DMS79 treated with DMSO at 0.1 percent for 48 hours (cell line): ENCODE data around the gene CDKN1B.
"Not testable (repeated sequence)": the region's sequence is repeated elsewhere in the genome, so short reads cannot be mapped to it uniquely, and the experiment has no call there.

ENCODE experiments used
- DNase-seq: peaks from one replicate; lab custom pipeline; 2025; lab: John Stamatoyannopoulos, UW

Gene CDKN1B

DNA sequence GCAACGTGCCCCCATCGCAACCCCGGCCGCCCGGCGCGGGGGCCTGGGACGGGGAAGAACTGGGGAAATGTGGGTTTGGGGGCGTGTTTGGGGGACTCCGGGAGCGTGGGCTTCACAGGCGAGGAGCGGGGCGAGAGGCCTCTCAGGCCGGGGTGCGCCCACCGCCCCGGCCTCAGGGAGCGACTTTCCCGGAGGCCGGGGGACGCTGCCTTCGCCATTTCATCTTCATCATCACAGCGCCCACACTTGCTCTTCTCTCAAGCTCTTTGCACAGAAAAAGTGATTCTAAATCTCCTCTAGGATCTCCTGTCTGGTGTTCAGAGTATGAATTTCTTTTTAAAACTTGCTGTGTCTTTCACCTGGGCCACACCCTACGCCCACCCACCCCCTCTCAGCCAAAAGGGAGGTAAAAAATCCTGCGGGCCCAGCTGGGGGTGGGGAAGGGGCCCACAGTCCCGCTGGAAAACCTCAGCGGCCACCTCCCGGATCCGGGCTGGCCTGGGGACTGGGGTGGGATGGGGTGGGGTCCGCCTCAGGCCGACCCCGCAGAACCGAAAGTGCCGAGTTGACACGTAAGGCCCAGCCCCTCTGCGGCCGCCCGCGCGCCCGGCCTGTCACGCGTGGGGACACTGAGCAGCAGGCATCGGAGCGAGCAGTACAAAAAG lies 7.4 kb downstream of the CDKN1B start:
- DNase-seq = no peak

DNA sequence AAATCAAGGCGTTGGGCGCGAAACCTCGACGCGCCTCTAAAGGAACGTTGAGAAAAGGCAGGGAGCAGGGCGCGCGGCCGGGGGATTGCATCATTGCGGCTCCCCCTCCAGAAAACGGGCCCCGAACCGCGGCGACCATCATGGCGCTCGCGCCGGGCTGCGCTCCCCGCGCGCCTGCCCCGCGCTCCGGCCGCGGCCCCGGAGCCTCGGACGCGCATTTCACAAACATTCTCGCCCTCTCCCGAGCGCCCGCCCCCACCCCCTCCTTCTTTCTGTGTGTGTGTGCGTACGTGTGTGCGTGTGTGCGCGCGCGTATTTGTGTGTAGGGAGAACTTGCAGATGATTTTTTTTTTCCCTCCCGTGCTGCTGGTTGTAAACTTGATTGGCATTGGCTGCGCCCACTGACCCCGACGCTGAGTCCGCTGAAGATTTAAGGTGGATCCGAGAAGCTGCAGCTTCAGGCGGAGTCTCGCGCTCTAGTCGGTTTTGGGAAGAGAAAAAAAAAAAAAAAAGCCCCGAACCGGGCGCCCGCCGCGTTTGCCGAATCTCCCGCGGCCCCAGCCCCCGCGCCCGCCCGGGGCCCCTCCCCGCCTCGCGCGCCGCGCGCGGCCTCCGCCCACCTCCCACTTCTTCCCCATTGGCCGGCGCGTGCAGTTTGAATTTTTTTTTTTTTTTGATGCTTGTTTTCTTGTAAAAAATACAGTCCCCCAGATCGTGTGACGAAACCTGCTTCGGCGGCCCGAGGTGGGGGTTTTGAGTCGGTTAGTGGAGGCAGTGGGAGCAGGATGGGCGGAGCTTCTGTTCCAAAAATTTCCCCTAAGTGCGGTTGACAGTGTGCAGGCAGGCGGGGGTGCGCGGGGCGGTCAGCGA lies 8.2 kb downstream of the CDKN1B start:
- peak; percentile 95 for DNase-seq

DNA sequence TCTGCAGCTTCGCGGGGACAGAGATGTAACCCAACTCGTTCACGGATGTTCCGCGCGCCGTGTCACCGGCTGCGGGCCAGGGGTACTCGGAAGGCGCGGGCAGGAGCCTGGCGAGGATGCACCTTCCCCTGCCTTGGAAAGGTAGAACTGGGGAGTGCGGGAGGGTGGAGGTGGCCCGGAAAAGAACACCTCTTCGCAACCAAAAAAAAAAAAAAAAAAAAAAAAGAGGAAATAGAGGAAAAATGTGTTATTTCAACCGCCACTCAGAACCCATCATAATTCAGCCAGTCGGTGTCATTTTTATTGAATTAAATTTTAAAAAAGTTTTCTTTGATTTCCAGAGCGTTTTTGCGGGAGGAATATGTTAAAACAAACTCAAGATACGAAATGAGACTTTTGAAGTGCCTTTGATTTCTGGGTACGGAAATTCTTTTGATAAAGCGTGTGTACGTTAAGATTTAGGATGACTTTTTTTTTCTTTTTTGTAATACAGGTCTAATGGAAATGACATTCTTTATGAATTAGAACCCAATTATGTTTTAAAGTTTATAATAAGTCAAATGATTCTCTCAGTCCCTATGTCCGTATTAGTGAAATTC lies 8.9 kb downstream of the CDKN1B start:
- no peak for DNase-seq

DNA sequence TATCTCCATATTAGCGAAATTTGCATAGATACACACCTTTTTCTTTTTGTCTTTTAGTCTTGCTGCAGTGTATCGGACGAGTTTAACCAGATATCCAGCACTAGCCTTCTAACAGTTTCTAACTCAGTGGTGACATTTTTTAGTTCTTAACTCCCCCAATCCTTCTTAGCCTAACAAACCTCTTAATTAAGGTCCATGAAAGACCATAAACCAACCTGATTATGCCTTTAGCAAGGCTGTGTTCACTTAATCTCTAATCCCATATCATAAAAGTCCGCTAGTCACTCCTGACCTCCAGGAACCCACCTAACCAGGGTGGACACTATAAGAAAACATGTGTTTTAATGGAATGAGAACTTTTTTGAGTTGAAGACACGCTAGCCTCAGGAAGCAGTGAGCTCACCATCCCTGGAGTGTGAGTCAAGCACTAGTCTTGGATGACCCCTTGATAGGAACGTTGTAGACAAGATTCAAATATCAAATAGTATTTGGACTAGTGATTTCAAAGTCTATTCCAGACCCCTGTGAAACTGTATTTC lies 9.5 kb downstream of the CDKN1B start:
- peak; percentile 70 for DNase-seq

DNA sequence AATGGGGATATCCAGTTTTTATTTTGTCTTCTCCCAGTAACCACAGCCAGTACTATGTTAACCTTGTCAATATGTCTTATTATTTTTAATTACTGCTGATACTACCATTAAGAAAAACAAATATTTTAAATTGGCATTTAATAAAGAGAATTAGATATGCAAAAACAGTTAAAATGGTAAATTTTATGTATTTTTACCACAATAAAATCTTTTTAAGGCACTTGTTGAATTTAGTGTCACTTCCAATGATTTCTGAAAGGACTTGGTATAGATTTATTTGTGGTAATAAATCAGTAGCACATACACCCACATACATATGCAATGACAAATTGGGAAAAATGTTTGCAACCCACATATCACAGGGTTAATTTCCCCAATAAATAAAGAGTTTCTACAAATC lies 14.0 kb downstream of the CDKN1B start:
- no peak for DNase-seq

DNA sequence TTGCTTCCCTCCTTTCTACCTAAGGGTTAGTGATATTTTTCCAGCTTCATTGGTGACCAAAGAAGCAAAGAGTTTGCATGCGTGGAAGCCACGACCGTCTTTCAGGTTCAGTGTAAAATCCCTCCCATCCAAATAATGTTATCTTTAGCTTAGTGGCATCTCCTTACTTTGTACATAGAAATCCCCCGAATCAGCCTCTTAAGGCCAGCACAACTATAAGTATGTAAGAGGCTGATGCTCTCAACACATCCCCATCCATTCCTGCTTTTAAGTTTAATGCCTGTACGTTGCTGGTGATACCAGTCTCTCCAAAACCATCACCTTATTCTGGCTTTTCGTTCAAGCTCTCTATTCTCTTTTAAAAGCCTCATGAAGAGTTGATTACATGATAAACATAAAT lies 14.6 kb downstream of the CDKN1B start:
- no peak for DNase-seq

DNA sequence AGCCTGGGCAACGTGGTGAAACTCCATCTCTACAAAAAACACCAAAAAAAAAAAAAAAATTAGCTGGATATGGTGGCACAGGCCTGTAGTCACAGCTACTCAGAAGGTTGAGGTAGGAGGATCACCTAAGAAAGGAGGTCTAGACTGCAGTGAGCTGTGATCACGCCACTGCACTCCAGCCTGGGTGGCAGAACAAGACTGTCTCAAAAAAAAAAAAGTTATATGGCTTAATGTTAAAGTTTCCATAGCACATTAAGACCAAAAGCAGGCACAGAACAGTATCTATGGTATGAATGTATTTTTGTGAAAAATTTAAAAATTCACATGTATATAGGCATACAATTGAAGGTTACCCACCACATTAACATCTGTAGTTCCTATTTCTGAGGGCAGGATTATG lies 15.9 kb downstream of the CDKN1B start:
- DNase-seq = no peak

DNA sequence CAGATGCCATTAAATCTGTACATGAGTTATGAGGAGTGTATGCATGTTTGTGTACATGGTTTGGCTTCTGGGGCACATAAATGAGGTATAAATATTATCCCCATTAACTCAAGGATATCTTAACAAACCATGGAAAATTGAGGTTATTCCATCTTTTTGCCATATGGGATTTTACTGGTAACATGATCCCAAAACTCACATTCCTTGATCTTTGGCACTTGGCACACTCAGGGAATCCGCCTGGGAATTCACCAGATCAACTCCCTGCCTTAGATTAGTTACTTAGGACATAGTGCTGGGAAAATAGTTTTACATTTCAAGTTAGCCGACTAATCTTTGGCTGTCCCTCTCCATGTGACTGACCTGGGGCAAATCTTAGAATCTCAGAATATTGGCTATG lies 16.9 kb downstream of the CDKN1B start:
- DNase-seq = no peak

DNA sequence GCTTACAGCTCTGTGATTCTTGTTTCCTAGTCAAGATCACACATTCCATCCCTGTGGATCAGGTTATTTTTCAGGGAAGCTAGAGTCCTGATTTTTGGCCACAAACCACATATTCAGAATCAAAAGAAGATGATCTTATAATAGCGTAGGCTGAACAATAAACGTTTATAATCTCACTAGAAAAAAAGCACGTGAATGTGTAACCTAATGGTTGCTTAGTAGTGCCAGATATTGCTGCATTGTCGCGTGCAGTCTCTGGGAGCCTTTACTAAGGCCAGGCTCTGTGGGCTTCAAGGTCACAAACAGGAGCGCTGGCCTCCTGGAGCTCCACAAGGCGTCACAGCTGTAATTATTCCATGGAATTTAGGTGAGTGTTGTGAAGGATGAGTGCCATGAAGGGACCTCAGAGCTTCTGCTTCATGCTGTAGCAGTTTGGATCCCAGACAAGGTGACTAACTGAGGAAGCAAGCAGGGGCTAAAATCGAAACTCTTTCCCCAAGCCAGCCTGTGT lies 17.4 kb downstream of the CDKN1B start:
- no peak for DNase-seq

DNA sequence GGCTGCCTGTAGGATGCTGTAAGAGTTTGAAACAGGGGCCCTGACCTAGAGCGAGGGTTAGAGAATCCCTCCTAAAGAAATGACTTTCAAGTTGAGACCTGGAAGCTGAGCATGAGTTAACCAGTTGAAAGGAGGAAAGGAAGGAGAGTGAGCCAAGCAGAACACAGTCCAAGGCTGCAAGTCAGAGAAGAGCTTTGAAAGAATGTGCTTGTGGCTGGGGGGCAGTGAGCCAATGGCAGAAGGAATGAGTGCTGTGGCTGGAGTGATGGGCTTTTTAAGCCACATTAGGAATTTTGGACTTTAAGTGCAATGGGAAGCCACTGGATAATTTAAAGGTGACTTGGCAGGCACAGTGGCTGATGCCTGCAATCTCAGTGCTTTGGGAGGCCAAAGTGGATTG lies 18.1 kb downstream of the CDKN1B start:
- no peak for DNase-seq

DNA sequence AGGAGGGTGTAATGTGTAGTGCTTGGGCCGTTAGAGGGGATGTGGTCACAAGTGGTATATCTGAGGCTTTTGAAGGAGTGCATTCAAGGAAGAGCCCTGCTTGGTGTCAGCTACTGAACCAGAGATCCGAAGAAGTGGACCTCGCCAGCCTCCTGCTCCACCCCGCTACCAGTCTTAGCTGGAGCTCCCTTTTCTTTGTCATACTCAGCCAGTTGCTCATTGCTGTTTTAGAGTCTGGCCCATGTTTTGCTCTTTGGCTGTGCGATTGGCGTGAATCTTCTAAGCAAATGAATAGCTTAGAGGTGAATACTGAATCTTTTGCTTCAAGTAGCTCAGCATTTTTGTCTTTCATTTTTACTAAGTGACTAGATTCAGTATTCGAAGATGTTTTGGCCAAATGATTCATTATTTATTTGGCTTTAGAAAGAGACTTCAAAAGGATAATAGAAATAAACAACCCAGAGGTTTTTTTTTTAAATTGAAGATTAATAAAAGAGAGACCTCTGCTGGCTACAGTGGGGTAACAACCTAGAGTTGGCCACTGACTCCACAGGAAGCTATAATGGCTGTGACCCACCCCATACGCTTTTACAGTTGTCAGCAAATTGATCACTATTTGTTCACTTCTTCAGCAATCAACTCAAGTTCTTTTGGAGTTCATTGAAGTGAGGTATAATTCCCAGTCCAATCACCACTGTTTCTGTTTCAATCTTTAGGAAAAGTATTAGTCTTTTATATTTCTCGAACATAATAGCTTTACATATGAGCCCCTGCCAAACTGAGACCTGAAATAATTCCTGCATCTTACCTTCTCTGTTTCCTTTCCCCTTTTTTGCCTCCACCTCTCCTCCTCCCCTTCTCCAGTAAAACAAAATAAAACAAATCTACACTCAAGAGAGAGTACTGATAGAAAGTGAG lies 19.9 kb downstream of the CDKN1B start:
- DNase-seq = peak; percentile 68

DNA sequence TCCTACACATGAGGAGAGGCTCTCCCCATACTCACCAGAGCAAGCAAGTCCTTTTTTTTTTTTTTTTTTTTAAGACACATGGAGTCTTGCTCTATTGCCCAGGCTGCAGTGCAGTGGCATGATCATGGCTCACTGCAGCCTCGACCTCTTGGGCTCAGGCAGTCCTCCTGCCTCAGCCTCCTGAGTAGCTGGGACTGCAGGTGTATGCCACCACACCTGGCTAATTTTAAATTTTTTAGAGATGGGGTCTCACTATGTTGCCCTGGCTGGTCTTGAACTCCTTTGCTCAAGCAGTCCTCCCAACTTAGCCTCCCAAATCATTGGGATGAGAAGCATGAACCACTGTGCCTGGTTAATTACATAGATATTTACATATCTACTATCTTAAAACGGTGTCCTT lies 21.0 kb downstream of the CDKN1B start:
- DNase-seq = not testable (repeated sequence)

DNA sequence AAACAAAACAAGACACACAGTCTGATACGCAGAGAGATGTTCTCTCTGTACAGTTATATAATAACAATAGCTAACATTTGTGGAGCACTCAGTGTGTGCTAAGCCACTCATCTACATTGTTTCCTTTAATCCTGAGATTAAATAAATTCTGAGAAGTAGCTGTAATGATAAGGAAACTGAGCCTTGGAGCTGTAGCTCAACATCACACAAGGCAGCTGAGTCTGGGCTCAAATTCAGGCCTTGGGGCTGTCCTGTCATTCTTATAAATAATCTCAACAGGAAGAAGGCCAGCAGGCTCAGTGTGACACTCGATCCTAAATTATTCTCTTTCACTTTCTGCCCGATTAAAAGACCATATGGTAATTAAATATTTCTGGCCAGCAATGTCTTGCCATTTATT lies 24.5 kb downstream of the CDKN1B start:
- DNase-seq = no peak

DNA sequence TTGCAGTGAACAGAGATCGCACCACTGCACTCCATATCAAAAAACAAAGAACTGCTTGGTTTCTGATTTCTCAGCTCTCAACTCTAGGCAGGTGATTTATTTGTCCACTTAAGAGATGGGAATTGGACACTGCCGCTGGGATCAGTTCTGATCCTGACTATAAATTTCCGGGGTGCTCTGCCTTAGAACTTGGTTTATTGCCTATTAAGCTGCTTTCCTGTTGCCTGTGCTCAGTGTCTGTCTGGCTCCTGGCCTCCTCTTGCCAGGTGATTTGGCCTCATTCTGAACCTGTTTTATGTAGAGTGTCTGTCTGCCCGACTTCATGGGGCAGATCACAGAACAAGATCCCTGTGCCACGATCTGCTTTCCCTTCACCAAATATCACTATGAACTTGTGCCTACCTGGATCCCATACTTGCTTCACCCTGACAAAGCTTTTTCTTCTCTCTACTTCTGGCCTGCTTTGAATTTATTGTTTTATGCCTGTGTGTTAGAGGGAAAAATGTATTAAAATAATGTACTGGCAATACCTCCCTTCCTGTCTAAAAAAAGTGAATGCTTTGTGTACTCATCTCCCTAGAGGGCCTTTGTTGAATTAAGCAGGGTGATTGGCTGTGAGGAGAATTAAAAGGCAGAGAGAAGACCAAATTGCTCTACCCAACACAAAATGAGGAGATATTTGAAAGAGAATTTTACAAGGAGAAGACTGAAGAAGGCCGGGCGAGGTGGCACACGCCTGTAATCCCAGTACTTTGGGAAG lies 27.6 kb downstream of the CDKN1B start:
- no peak for DNase-seq

DNA sequence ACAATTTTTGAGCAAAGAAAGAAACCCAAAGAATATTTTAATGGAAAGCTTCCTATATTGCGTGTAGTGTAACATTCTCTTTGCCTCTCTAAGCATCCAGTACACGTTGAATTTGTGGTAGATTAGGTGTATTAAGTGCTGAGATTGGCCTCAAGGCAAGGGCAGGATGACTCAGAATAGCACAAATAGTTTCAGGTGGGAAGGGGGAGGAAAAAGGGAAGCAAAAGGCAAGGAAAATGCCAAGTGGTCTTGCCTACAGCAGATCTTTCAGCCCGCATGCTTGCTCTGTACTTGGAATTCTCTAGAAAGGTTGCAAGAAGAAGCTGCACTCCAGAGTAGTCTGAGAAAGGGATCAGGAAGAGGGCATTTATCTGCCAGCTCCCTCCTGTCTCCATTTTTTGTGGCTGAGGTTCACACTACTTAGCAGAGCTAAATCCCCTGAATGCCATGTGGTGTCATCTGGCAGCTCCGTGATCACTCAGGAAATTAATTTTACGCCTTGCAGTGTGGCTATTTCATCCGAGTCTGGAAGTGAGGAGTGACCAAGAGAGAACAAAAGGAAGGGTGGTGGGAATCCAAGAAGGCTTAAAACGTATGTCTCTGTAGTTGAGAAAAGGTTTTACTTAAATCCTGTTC lies 28.5 kb downstream of the CDKN1B start:
- no peak for DNase-seq

DNA sequence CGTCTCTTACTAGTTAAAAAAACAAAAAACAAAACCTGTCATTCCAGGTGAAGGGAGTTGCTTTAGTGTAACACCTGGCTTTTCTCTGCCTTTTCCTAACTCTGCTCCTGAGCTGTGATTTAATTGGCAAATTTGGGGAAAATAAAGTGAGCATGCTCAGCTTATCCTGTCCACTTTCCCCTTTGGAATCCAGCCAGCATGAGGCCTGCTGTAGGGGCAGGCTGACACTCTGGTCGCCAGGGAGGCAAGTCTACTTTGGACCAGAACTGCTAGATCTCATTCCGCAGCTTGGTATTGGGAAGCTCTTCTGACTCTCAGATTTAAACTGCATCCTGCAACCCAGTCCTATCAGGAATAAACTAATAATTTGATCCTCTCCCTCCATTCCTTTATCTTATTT lies 30.1 kb downstream of the CDKN1B start:
- no peak for DNase-seq

DNA sequence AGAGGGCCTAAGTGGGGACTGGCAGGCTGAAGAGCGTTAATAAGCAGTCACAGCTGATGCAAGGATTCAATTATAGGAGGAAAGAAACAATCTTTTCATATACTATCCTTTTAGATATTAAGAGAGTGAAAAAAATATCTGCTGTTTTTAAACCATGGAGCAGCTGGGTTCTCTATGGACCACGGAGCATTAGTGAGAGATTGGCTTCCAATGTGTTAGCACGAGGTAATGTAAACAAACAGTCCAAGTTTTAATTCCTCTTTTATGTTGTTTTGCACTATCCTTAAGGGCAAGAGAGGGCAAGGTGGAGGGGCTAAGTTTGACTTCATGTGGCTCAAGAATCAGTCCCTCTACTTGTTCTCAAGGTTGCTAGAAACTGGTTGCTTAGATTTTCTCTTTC lies 30.9 kb downstream of the CDKN1B start:
- no peak for DNase-seq

DNA sequence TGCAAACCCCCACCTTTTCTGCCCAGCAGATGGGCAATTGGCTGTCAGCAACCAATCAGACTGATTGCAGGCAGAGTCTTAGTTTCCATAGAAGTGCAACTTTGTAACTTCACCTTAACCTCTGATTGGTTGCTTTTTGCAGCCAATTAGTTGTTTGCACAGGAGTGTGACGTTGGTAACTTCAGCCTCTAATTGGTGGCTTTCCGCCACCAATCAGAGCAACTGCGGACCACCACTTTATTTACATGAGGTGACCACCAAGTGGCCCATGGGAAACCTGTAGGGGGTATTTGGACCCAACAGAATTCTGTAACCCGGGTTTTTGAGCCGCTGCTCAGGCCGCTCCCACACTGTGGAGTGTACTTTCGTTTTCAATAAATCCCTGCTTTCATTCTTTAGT lies 32.3 kb downstream of the CDKN1B start:
- no peak for DNase-seq

DNA sequence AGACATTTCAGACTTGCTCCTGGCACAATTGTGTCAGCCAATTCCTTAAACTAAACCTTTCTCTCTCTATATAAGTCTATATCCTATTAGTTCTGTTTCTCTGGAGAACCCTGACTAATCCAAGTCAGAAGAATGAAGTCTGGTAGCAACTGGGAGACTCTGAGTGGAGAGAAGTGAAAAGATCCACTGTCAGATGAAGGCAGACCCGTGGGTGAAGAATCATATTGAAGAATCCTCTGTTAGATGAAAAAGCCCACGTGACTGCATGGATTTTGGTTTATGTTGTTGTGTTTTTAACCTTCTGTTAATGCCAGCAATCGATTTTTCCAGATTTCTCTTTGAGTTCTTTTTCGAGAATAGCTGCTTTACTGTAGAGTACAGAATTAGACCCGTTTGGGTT lies 38.8 kb downstream of the CDKN1B start:
- DNase-seq = no peak

DNA sequence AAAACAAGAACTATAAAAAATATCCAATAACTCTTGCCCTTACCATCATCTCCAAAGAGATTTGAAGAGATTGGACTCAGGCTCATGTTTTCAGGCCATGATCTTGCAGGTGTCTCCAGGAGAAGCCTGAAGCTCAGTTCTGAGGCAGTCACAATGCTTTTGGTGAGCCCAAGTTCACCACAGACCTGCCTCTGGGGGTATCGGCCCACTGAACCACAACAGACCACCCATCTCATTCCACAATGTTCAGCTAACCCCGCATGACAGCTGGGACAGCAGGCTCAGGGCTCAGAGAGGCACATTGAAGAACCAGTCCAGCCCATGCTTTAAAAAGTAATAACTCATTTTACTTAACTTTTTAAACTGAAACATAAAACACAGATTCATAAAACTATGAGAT lies 40.0 kb downstream of the CDKN1B start:
- DNase-seq = no peak
